Tongue (tissue), 2 donors: ENCODE results near the gene CAV2. TPM values are rescaled to one million over a fixed set of nuclear protein-coding genes. Genes with fewer than 3 reads are reported as not detected.
A peak's percentile ranks its signal among the peaks of the same experiment; 100 is the strongest.

Experiments
- DNase-seq: peaks from one replicate; pipeline ENCODE4 v3.0.0-alpha.2; 2015
- total RNA-seq: library from RNA; depleted of rRNA; stranded (reverse); fragments of >200 nt; gene quantifications from one replicate; pipeline ENCODE4 v1.2.3, GENCODE V29; 2014

The CAV2 gene
- total RNA-seq, 1 donor from 2014 or later: 85.3 TPM

DNA sequence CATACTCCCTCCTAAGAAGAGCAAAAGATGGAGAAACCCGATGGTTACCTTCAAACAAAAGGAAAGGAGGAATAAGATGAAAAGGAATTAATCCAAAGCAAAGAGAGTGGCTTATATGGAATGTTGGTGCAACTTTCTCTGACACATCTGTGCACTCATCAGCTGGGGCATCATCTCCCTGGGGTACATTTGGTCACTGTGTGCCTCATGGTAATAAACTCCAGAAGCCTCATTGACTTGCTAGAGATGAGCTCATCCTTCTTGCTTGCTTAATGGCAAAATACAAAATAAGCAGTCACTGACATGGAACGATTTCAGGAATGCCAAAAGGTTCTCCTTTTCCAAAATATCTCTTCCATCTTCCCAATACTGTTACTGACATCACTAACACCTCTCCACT lies 47.8 kb downstream of the CAV2 start:
- no peak for DNase-seq

DNA sequence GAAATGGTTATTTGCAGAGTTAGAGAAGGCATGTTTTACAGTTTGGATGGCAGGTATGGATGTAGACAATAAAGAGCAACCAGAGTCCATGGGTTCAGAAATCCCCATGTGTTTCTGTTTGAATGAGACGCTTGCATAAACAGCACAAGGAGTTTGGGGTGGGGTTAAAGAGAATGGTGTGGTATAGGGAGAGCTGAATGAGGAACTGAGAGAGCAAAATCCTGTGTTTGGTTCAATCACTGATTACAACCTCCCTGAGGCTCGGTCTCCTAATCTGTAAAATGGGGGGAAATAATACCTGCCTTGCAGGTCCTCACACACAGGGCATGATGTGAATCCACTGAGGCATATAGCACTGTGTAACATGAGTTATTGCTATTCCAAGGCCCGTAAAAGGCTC lies 49.0 kb downstream of the CAV2 start:
- DNase-seq: no peak

DNA sequence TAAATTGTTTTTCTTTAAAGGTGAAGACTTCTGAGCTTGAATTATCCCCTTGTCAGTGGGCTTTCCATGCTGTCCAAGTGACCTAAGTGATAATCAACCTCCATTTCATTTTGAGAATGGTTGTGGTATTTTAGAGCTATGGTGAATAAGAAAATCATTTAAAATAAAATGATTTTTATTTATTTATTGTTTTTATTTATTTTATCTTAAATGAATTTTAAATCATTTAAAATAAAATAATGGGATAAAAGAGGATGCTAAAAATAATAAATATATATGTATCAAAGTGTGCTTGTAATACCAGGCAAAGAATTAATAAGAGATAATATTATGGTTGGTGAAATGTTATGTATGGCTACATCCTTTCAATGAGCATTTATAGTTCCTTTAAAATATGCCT lies 49.8 kb downstream of the CAV2 start:
- DNase-seq: no peak

DNA sequence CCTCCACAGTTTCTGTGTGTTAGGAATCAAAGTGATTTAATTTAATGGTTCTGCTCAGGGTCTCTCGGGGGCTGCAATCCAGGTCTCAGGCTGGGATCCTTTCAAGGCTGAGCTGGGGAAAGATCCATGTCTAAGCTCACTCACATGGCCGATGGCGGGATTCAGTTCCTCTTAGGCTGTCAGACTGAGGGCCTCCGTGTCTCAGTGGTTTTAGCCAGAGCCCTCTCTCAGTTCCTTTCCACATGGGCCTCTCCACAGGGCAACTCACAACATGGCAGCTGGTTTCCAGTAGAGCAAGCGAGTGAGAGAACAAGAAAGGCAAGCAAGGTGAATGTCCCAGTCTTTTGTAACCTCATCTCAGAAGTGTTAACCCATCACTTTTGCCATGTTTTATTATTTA lies 52.2 kb downstream of the CAV2 start:
- no peak for DNase-seq

DNA sequence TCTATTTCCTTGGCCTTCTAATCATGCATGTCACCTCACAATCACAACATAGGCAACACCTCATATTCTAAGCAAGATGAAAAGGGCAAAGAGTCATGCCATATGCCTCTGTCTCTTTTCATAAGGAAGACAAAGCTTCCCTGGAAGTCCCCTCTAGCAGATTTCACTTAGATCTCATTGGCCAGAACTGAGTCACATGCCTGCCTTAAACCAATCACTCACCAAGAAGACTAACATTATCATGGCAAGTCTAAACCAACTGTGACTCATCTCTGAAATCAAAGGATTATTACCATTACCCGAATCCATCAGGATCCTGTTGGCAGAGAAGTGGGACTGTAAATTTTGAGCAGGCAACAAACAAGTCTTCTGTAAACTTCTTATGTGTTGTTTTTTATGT lies 53.1 kb downstream of the CAV2 start:
- no peak for DNase-seq

DNA sequence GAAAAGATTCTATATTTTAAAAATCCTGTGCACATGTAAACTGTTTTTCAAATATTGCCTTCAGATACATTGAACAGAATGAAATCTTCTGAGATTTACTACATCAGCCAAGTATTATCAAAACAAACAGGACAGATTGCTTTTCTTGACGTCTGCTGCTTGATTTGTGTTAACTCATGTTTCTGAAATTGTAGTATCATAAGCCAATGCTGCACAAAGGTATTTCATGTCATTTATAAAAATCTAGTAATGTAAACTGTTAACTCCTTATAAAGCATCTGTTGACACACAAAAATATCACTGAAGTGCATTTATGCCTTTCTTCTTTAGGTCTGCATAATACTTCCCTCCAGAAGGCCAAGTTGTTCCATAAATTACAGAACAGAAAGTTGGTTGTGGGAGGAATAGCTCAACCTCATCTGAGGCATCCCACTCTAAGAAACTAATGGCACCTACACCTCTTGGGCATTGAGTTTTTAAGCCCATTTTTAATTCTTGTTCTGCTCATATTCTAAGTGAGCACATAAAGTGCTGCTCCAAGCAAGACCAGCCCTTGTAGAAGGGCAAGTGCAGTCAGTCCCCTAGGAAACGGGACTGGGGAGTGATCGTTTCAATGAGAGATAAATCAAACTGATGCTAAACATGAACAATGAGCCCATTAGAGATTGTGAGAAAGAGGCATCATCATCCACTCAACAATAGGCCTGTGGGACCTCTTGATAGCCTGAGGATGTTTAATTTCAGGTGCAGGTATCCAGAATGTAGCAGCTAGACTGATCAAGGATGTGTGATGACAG lies 53.8 kb downstream of the CAV2 start:
- DNase-seq: no peak

DNA sequence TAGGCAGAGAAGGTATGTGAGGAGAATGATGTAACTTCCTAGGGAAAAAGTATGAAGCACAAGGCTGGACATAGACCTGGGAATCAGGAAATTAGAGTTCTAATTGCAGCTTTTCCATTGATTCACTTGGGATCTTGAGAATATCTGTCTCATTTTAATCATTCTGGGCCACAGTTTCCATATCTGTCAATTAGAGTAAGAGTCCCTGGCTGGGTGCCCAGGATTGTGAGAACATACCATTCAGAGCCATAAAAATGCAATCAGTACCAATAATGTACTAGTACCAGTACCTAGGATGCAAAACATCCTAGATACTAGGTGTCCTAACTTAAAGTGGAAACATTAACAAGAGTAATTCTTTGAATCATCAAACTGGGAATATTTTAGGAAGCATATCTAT lies 54.9 kb downstream of the CAV2 start:
- no peak for DNase-seq

DNA sequence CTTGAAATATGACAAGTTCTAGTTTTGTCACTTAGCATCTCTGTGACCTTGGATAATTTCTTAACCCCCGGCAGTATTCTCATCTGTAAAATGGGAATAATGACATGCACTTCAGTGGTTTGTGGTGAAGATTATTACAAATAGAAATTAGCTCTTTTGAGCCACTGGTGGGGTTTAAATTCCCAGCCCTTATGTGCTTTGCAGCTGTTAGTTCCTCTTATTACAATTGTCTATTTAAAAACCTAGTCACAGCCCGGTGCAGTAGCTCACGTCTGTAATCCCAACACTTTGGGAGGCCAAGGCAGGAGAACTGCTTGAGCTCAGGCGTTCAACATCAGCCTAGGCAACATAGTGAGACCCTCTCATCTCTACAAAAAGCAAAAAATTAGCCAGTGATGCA lies 55.4 kb downstream of the CAV2 start:
- DNase-seq: peak; percentile 17

DNA sequence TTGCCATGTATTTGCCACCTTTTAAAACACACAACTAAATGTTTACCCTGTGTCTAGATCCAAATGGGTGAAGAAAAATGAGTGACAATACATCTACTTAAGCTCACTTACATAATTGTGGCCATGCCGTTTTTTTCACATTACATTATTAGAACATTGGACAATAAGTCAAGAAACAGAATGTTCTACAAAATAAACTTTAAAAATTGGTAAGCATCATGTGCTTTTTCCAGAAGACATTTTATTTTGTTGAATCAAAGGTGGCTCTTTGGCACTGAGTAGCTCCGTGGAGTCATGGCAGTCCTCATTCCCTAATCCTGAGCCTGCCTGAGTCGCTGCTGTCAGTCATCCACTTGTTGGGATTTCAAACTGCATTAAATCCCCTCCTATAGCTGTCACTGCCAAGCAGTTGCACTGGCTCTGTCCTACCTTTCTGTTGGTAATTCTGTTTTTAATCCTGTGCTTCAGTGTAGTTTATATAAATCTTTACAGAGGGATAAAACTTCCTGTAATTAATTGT lies 57.6 kb downstream of the CAV2 start:
- no peak for DNase-seq

DNA sequence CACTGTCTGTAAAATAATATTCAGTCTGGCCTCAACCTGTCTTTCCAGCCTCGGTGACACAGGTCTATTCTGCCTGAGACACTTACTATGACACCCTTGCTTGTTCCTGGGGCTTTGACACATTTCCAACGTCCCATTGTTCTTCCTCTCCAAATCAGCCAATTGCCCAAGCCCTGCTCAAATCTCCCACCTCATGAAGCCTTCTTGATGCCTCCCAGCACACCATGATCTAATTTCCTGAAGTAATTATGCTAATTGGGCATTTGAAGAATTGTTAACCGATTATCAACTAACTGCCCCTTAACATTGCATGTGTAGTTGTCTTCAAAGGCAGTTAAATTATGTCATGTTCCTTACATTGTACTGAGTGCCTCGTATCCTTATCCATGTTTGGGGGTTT lies 58.4 kb downstream of the CAV2 start:
- no peak for DNase-seq

Other genes starting within 250 kb of the CAV2 start
- 248 TPM for gene CAV1, start 25.3 kb downstream of the CAV2 start, total RNA-seq
- 23.3 TPM for gene MET, start 172.5 kb downstream of the CAV2 start, total RNA-seq